Stimulated activated CD8-positive, alpha-beta memory T cell treated with anti-CD3 and anti-CD28 coated beads, Interleukin-4, amount 100 ng/mL, for 24 hours (primary cell): ENCODE measurements around the gene SBSN.

Experiments used
- DNase-seq: peaks from one replicate; pipeline ENCODE4 v3.0.0-alpha.2; 2020; ENCODE audit warnings: low read depth

Gene SBSN

DNA sequence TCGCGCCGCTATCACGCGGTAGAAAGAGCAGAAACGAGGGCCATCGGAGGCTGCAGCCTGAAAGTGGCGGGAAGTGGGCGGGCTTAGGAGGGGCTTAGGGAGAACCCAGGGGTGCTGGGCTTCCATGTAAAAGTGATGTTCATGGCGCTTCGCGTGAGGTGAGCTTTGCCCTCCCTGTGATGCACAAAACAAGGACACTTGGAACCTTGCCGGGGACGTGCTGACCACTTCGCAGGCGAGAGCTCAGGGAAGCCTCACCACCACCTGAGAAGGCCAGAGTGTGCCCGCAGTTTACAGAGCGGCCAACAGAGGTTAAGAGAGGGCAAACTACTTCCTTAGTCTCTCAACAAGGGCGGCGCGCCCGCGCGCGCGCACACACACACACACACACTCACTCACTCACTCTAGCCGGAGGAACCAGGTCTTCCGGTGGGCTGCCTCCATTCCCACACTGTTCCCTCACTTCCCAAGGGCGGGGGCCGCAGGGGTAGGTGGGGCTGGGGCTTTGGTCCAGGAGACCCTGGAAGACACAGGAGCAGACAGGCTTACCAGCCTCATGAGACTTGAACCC lies 5.8 kb upstream of the SBSN start:
- DNase-seq, result no peak

DNA sequence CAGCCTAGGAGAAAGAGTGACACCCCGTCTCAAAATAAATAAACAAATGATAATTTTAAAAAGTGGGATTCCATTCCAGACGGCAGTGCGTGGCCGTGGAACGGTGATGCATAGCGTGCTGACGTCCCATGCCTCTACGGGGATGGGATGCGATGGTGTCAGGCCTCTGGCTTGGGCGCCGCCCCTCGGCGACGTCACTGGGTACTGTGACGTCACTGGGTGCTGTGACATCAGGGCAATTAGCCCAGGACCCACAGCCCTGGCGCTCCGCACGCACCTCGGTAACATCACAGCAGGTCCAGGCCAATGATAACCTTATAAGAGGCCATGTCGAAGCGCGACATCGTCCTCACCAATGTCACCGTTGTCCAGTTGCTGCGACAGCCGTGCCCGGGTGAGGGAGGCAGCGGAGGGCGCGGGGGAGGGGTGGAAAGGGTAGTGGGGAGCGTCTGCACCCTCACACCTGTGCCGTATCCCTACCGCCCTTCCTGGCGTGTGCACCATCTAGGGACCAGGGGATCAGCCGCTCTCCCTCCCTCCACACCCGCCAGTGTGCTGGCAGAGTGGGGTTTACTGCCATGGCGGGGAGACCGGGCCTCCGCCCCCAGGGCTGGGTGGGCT lies 5.2 kb upstream of the SBSN start, which contains the start of gene GAPDHS:
Gene GAPDHS, plus strand, starts transcription at position 256 of the 621 bp plus-strand sequence. Its CDS starts 72 bp downstream, at position 328.
- DNase-seq, result no peak

DNA sequence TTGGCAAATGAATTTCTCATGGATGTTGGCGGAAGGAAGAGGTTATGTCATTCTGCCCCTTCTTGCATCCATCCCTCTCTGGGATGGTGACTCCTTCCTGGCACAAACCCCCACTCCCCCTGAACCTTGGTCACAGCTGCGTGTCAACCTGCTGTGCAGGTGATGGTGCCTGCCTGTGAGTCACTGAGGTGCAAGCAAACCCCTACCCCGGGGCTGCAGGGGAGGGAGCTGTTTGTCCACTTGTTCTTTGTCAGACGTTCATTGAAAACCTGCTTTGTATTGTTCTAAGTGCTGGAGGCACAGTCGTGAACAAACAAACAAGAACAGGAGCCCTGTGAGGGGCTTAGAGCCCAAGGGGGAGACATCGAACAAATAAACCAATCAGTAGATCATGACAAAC lies 3.2 kb upstream of the SBSN start:
- DNase-seq, result no peak

DNA sequence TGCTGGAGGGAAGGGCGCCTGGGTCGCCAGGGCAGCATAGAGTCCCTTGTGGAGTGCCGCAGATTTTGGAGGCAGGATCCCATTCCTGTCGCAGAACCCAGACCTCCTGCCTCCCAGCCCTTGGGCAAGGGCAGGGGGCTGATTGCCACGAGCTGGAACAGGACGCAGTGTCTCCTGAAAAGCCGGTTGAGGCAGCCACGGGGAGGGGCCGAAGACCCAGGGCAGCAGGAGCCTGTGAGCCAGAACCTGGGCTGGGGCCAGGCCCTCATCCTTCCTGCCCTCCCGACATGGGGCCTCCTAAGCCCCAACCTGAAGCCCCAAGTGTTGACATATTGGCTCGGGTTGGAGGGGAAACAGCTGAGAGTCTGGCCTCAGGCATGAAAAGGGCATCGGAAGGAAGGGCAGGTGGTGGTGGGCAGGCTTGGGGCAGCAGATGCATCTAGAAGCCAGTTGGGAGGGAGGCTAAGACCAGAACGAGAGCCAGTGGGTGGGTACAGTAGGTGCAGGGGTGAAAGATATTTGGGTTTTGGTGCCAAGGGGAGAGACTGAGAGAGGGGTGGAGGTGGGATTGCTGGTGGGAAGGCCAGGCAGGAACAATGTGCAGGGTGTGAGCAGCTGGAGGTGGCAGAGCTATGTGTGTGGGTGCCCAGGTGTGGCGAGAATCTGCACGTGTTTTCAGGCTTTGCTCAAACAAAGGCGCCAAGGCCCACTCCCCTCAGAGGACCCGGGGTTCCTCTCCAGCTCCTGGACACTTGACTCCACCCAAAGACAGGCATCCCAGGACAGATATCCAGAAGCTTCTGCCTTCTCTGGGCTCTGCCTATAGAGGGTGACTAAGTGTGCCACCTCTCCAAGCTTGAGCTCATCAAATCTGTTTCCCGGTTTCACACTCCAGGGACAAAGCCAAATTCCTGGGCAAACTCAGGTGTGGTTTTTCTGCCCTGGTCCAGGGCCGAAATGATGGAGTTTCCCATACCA lies 1.4 kb upstream of the SBSN start:
- no peak for DNase-seq

DNA sequence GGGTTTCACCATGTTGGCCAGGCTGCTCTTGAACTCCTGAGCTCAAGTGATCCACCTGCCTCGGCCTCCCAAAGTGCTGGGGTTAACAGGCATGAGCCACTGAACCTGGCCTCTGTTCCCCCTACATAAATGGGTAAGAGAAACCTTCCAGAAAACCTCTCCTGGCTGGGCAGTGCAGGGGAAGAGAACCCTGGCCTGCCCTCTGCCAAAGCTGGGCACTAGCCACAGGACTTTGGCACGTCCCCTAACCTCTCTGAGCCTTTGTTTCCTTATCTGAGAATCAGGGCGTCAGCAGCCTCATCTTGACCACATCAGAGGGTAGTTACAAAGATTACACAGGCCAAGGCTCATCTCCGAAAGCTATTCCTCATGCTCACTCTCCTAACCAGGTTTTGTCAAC lies 2.2 kb downstream of the SBSN start:
- no peak for DNase-seq

DNA sequence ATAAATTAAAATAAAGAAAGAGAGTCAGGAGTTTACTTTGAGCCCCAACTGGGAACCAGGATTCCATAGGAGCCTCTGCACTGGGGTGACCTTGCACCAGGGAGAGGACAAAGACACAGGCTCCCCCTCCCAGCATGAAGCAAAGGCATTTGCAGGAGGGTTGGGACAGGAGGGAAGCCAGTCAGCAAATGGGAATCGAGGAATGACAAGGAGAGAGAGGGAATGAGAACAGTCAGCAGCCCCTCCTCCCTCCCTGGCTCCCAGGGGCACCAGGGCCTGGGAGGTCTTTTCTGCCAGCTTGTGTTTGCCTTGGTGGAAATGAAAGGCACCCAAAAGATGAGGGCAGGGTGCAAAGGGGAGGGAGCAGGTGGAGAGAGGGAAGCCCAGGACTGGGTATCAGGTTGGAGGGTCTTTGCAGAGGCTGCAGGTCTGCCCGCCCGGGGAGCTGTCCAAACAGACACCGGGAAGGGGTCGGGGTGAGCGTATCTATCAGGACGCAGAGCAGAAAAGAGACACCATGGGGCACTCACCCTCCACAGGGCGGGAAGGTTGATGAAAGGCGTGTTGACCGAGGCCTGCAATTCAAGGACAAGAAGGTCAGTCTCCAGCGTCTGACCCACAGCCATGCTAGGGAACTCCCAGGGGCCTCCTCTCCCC lies 3.8 kb downstream of the SBSN start:
- no peak for DNase-seq

DNA sequence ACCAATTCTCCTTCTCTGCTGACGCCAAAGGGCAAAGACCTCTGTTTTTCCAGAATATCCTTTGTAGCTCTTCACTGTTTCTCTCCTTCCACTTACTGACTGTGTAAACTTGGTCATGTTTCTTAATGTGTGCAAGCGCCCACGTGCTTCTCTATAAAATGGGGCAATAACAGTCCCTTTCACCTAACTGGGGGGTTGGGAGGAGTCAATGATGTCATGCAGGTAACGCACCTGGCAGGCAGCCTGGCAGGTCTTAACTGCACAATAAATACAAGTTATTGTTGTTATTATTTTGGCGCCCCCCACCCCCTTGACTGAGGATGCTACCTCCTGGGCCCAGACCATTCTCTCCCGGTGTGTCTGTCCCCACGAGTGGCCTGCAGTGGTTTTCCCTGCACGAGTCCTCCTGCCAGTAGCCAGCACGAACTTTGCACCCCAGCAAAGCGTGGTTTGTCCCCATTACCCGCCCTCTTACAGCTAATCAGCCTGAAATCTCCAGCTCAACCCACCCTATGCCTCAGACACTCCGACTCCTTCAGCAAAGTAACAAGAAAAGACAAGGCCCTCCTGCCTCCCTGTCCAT lies 5.3 kb downstream of the SBSN start:
- no peak for DNase-seq

DNA sequence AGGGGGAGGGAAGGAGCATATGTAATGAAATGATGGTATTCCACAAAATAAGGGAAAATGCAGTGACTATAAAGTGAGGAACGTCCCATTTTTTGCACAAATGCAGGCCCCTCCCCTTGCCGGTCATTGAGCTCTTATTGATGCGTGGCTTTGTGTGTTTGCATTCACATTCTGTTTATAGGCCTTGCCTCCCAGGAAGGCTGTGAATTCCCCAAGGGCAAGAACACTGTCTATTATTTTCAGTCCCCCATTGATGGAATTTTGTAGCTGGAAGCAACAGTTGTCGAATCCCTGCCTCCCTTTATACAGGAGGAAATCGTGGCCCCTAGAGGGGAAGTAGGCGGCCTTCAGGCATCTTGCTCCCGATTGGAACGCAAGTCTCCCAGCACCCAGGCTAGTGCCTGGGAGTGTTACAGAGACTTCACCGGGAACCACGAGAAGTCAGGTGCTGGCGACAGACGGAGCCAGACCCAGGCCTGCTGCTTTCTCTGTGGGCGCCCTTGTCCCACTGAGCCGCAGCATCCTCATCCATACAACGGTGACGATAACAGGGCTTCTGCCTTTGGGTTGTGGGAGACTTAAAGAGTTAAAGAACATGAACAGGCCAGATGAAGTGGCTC lies 6.9 kb downstream of the SBSN start:
- no peak for DNase-seq

DNA sequence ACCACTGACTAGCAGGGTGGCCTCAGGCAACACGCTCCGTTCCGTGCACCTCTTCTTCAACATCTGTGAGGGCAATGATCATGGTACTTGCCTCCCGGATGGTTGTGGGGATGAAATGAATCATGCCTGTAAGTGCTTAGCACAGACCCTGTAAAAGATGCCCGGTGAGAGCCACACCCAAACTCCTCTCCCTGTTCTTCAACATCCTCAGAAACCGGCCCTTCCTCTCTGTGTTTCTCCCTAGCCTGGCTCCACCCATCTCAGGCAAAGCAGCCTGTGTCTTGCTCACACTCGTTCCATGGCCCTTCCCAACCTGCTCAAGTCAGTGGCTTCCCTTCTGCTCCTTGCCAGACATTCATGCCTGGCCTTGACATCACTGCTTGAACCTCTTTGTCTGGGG lies 8.8 kb downstream of the SBSN start:
- DNase-seq, result no peak

DNA sequence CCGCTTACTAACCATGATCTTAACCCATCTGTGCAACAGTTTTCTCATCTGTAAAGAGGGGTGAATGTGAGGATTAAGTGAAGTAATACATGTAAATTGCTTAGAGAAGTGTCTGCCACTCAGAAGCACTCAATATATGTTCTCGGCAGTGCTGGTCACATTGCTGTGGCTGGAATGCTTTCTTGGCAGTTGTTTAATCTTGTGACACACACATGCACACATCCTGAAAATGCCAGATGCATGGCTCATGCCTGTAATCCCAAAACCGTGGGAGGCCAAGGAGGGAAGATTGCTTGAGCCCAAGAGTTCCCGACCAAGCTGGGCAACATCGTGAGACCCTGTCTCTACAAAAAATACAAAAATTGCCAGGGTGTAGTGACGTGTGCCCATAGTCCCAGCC lies 9.8 kb downstream of the SBSN start:
- DNase-seq, result no peak

DNA sequence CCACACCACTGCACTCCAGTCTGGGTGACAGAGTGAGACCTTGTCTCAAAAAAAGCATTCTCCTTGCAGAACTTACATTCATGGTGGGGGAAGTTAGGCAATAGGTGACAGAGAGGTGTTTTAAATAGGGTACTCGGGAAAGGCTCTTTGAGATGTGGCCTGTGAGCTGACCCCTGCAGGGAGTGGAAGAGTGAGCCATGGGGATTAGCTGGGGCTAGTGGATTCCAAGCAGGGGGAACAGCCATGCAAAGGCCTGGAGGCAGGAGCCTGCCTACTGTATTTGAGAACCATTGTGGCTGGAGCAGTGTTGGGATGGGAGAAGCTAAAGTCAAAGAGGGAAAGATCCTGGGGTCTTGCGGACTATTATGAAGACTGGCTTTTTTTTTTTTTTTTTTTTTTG lies 10.8 kb downstream of the SBSN start:
- no peak for DNase-seq

DNA sequence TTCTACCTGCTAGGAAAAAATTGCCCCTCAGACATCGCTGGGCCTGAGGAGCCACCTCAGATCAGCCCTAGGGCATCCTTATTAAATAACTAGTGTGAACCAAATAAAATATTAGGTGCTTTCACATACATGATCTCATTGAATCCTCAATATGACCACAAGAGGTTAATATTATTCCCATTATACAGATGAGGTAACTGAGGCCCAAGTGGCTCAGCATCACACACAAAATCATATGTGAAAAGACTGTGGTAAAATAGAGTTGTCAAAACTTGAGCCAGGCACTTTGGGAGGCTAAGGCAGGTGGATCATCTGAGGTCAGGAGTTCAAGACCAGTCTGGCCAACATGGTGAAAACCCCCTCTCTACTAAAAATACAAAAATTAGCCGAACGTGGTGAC lies 11.8 kb downstream of the SBSN start:
- DNase-seq, result no peak

DNA sequence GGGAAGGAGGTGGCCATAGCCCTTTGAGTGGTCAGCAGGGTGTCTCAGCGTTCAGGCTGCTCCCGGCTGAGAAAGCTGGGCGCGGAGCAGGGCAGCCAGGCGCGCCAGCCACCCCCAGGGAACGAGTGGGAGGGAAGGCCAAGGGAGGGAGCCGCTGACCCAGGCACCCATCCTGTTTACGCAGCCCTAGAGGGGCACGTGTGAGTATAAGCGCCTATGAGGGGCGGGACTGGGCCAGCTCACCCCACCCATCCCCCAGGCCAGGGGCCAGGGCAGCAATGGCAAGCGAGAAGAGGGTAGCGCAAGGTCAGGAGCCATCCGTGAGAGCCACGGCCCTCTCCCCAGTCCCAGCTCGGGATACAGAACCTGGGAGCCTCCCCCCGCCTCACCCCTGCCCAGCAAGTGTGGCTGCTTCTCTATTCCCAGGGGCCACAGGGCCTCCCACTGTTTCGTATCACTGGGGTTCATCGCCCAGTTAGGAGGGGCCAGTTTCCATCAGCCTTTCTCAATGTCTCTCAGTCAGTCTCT lies 13.8 kb downstream of the SBSN start:
- no peak for DNase-seq

DNA sequence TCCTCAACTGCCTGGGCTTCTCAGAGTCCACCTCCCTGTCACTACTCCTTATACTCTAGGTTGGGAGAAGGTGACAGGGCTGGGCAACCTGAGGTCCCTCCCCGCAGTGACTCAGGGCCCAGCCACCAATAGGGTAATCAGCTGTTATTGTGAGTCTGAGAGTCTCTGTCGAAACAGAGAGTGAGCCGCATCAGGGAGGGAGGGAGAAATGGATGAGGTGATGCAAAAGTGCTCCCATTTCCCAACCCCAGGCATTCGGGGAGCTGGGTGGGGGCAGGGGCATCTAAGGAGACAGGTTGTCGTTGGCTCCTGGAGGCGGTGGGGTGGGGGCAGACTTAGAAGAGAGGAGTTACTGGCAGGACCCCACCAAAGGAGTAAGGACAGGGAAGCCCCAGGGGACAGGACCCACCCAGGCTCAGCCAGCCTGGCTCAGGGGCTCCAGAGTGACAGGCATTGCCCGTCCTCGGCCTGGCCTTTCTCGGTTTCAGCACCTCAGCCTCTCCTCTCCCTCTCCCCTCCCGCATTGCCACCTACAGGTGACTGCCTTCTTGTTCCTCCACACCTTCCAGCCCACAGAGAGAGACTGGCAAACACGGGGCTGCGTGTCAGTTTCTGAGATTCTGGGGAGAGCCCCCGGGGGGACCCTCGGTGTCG lies 14.4 kb downstream of the SBSN start, which contains the start of gene DMKN:
Gene DMKN, minus strand, starts transcription at position 22 of the 654 bp plus-strand sequence. CDS start 174 bp downstream, outside the sequence.
- DNase-seq, result no peak

DNA sequence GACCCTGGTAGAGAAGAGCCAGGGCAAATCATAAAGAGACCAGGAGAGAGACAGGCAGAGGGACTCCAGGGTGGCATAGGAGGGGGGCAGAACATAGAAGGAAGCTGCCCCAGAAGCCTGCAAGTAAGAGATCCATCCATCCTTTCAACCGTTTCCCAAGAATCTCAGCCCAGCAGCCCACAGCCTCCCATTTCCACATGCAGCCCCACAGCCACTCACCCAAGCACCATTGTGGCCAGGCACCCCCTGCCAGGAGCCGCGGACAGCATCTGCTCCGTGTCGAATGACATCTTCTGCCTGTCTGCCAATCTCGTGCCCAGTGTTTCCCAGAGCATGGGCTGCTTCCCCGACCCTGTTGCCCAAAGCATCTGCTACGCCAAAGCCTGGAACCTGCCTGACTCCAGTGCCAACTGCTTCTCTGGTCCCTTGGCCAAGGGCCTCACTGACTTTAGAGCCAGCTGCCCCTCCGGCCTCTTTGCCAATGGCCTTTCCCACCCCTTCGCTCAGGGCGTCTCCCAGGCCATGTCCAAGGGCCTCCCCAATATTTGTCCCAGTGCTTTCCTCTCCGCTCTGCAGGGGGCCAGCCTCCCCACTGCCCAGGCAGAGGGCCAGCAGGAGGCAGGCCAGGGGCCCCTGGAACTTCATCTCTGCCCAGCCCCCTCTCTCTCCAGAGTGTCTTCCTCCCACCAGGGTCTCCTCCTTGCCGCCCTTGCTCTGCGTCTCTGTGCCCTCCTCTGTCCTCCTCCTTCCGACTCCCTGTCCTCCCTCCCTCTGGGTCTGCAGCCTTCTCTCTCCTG lies 15.1 kb downstream of the SBSN start:
- DNase-seq, result no peak

DNA sequence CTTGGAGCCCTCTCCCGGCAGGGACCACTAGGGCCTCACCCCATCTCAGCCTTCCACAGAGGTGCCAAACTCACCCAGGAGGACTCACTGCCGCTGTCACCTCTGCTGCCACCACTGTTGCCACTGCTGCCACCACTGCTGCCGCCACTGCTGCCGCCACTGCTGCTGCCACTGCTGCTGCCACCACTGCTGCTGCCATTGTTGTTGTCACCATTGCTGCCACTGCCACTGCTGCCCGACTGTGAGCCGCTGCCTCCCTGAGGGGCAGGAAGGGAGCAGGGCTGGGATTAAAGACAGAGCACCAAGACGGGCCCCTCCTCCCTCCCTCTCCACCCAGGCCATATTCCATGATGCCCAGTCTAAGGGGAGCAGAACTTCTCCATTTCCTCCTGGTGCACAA lies 16.8 kb downstream of the SBSN start:
- no peak for DNase-seq

DNA sequence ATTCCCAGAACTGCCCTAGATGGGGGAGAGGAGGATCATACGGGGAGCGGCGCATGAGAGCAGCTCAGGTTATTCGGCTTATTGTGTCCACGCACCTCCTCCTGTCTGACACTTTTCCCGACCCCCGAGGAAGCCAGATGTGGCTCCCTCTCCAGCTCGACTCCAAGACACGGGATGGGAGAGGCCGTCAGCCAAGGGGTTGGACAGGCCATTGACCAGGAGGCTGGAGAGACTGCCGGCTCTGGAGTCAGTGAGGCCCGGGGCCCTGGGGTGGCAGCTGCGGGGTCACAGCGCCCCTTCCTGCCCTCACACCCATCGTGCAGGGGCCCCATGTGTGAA lies 17.5 kb downstream of the SBSN start:
- no peak for DNase-seq

DNA sequence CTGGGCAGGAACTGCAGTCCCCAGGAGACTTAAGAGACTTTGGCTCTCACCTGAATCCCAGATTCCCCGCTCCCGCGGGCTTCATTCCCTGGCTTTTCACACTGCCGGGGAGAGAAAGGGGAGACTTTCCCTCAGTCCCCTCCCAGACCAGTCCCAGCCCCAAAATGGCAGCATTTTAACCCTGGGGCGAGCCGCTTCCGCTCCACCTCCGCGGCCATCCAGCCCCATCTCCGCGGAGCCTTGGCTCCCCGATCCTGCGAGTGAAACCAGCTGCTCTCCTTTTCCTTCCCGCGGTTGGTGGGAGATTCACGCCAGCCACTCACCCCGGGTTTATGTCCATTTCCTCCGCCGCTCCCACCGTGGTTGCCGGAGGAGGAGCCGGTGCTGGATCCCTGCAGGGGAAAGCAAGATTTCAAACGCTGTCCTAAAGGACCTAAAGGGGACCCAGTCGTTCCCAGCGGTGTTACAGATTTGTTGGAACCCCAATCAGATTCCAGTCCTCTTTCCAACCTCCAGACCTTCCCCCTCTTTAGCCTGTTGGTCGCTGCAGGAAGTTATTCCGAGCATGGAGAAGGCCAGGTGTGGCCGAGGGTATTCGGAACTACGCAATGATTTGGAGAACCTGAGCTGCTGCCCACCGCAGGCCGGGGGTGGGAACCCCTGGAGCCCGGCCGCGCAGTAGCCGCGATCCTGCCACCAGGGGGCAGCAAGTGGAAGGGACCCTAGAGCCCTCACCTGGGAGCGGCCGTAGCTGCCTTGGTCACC lies 18.1 kb downstream of the SBSN start:
- DNase-seq, result peak; percentile 70

DNA sequence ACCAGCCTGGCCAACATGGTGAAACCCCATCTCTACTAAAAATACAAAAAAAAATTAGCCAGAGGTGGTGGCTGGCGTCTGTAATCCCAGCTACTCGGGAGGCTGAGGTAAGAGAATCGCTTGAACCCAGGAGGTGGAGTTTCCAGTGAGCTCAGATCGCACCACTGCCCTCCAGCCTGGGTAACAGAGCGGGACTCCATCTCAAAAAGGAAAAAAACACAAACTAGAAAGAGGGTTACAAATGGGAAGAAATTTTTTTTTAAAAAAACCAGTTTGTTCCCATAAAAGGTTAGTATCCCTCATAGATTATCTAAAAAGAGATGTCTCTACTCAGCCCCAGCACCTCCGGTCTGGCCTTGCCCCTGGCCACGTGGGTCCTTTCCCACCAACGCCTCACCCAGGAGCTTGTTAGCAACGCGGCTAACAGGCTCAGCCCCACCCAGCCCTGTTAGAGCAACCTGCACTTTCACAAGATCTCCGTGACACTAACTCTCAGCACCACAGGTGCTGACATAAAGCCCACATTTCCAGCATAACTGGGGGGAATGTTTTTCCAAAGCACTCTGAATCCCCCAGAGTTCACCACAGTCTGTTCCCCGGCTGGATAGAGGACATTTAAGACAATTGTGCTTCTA lies 19.0 kb downstream of the SBSN start:
- peak; percentile 22 for DNase-seq
